T47D (cell line): Measurements from ENCODE around the gene ZFP36L1.

Experiments used
- DNase-seq, 2 experiments: peaks; one replicate each; pipeline versions ENCODE4 v3.0.0 to v3.0.0-alpha.2; 2011 to 2012; ENCODE audit warnings: low read depth in 1 of 2, low spot score in 1 of 2
- JUND ChIP-seq: IDR thresholded peaks from 2 replicates; pipeline ENCODE4 v1.6.1; 2012; ENCODE audit warnings: low read depth
- in situ Hi-C: cut with HindIII; loops from 2 replicates; pipeline ENCODE4 v1.10.0; 2016; ENCODE audit warnings: low sequenced_read_pairs, low pct_unique_long_range_greater_than_20kb

ZFP36L1 gene

GRCh38 chr14:68782091-68782981 lies 10.5 kb downstream of the ZFP36L1 start:
- no peak for DNase-seq
- in situ Hi-C loops: no loop called here
- TF ChIP-seq JUND: no peak

GRCh38 chr14:68781161-68782021 lies 11.5 kb downstream of the ZFP36L1 start:
- DNase-seq: no peak
- in situ Hi-C loops: no loop called here
- no peak for TF ChIP-seq JUND

- DNase-seq: peak in 1 of 2 experiments; percentile 39
- no peak for TF ChIP-seq JUND
- in situ Hi-C loops: no loop called here
Measured at GRCh38 chr14:68780358-68781160, 12.3 kb downstream of the ZFP36L1 start.

GRCh38 chr14:68779761-68780323 lies 13.0 kb downstream of the ZFP36L1 start:
- in situ Hi-C loops: no loop called here
- TF ChIP-seq JUND: no peak
- no peak for DNase-seq

GRCh38 chr14:68777644-68778043 lies 15.2 kb downstream of the ZFP36L1 start:
- DNase-seq: no peak
- no peak for TF ChIP-seq JUND
- in situ Hi-C loops: no loop called here

GRCh38 chr14:68775614-68776126 lies 17.2 kb downstream of the ZFP36L1 start:
- no peak for TF ChIP-seq JUND
- in situ Hi-C loops: no loop called here
- peak in 1 of 2 experiments; percentile 64 for DNase-seq

- DNase-seq: peak; percentile 50 to 100
- in situ Hi-C loops: no loop called here
- TF ChIP-seq JUND: no peak; the same call in none of the 2 replicates
Measured at GRCh38 chr14:68774771-68775613, 17.9 kb downstream of the ZFP36L1 start.

GRCh38 chr14:68772761-68773381 lies 20.0 kb downstream of the ZFP36L1 start:
- TF ChIP-seq JUND: no peak
- in situ Hi-C loops: no loop called here
- DNase-seq: no peak

- in situ Hi-C loops: no loop called here
- TF ChIP-seq JUND: no peak
- DNase-seq: no peak
Measured at GRCh38 chr14:68771631-68772030, 21.2 kb downstream of the ZFP36L1 start.

GRCh38 chr14:68770553-68771286 lies 22.1 kb downstream of the ZFP36L1 start:
- no peak for TF ChIP-seq JUND
- in situ Hi-C loops: no loop called here
- DNase-seq: no peak
